PFSK-1 (cell line): ENCODE data around the gene CSH1.
"Not testable (repeated sequence)": the region's sequence is repeated elsewhere in the genome, so short reads cannot be mapped to it uniquely, and the experiment has no call there.

ENCODE experiments used
- FOXP2 ChIP-seq: optimal IDR thresholded peaks from 2 replicates; pipeline ENCODE3; 2011; ENCODE audit warnings: borderline replicate concordance, control low read depth, inconsistent platforms; ENCODE audit not compliant: insufficient read depth; ENCODE audit errors: extremely low read length, extremely low read depth
- POLR2AphosphoS5 ChIP-seq: IDR thresholded peaks from 2 replicates; pipeline ENCODE4 v1.6.1; 2012; ENCODE audit warnings: low read depth, mild to moderate bottlenecking, control low read depth, low read length, moderate library complexity
- SIN3A ChIP-seq: IDR thresholded peaks from 2 replicates; pipeline ENCODE4 v1.6.1; 2012; ENCODE audit warnings: mild to moderate bottlenecking, low read length, moderate library complexity, borderline replicate concordance; ENCODE audit not compliant: insufficient read depth
- TAF1 ChIP-seq: IDR thresholded peaks from 2 replicates; pipeline ENCODE4 v1.6.1; 2012; ENCODE audit warnings: low read length, control low read depth, borderline replicate concordance; ENCODE audit not compliant: insufficient read depth
- TF ChIP-seq, protein P1 (sequence below), 2 experiments: IDR thresholded peaks; 2 replicates each; pipeline versions ENCODE4 v1.6.1 to v1.8.0; 2011 to 2012; ENCODE audit warnings: low read depth in 2 of 2, low read length in 2 of 2, control low read depth in 1 of 2, inconsistent platforms in 1 of 2, mild to moderate bottlenecking in 1 of 2, moderate library complexity in 1 of 2; ENCODE audit not compliant: insufficient read depth in 1 of 2

Gene CSH1

DNA sequence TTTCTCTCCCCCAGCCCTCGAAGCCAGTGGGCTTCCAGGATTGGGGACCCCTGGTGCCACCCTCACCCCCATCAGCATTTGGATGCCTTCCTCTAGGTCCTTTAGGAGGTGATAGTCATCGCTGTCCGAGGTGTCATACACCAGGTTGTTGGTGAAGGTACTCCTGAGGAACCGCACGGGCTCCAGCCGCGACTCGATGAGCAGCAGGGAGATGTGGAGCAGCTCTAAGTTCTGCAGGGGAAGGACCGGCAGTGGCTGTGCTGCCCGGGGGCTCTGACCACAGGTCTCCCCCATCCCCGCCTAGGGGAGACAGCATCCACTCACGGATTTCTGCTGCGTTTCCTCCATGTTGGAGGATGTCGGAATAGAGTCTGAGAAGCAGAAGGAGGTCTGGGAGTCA, 13.7 kb upstream of the CSH1 start:
- TF ChIP-seq FOXP2 (no peak), POLR2AphosphoS5 (no peak), TAF1 (no peak), SIN3A (no peak)
- TF ChIP-seq, protein P1, sequence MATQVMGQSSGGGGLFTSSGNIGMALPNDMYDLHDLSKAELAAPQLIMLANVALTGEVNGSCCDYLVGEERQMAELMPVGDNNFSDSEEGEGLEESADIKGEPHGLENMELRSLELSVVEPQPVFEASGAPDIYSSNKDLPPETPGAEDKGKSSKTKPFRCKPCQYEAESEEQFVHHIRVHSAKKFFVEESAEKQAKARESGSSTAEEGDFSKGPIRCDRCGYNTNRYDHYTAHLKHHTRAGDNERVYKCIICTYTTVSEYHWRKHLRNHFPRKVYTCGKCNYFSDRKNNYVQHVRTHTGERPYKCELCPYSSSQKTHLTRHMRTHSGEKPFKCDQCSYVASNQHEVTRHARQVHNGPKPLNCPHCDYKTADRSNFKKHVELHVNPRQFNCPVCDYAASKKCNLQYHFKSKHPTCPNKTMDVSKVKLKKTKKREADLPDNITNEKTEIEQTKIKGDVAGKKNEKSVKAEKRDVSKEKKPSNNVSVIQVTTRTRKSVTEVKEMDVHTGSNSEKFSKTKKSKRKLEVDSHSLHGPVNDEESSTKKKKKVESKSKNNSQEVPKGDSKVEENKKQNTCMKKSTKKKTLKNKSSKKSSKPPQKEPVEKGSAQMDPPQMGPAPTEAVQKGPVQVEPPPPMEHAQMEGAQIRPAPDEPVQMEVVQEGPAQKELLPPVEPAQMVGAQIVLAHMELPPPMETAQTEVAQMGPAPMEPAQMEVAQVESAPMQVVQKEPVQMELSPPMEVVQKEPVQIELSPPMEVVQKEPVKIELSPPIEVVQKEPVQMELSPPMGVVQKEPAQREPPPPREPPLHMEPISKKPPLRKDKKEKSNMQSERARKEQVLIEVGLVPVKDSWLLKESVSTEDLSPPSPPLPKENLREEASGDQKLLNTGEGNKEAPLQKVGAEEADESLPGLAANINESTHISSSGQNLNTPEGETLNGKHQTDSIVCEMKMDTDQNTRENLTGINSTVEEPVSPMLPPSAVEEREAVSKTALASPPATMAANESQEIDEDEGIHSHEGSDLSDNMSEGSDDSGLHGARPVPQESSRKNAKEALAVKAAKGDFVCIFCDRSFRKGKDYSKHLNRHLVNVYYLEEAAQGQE (IDR thresholded peaks at IDR 0.05; ENCODE audit: insufficient read depth in 1 of 2, low read depth in 2 of 2, low read length in 2 of 2): no peak

DNA sequence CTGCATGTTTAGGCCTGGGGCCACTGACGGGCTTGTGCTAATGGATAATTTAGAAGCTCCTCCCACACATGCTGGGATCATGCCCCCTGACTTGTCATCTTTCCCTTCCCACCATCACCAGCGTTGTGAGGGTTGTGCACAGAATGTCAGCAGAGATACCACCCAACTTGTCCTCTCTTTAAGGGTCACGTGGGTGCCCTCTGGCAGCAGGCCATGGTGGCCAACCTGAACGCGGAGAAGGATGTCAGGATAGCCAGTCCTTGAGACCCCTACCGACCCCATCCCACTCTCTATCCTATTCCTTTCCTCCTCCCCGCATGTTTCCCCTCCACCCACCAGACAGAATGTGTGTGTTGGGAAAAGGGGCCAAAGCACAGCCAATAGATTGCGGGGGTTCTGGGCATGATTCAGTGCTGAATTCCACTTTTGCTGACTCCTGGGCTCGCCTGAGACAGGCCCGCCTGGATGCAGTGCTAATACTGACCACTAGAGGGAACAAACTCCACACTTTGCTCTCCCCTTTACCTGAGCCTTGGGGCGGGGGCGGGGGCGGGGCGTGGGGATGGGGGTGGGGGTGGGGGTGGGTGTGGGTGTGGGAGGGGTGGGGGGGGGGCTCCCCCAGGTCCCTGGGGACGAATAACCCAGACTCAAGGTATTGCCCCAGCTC, 14.3 kb downstream of the CSH1 start, which contains the start of gene GH2:
Gene GH2, minus strand, starts transcription at position 10 of the 667 bp plus-strand sequence. CDS start 143 bp downstream, outside the sequence.
- TF ChIP-seq SIN3A (no peak), TAF1 (no peak), FOXP2 (no peak), POLR2AphosphoS5 (no peak)
- TF ChIP-seq, protein P1 (IDR thresholded peaks at IDR 0.05; ENCODE audit: insufficient read depth in 1 of 2, low read depth in 2 of 2, low read length in 2 of 2): no peak

DNA sequence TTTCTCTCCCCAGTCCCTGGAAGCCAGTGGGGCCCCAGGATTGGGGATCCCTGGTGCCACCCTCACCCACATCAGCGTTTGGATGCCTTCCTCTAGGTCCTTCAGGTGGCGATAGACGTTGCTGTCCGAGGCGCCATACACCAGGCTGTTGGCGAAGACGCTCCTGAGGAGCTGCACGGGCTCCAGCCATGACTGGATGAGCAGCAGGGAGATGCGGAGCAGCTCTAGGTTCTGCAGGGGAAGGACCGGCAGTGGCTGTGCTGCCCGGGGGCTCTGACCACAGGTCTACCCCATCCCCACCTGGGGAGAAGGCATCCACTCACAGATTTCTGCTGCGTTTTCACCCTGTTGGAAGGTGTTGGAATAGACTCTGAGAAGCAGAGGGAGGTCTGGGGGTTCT, 15.7 kb downstream of the CSH1 start:
- TF ChIP-seq SIN3A (no peak), POLR2AphosphoS5 (no peak), TAF1 (no peak), FOXP2 (no peak)
- TF ChIP-seq, protein P1 (IDR thresholded peaks at IDR 0.05; ENCODE audit: insufficient read depth in 1 of 2, low read depth in 2 of 2, low read length in 2 of 2): no peak

DNA sequence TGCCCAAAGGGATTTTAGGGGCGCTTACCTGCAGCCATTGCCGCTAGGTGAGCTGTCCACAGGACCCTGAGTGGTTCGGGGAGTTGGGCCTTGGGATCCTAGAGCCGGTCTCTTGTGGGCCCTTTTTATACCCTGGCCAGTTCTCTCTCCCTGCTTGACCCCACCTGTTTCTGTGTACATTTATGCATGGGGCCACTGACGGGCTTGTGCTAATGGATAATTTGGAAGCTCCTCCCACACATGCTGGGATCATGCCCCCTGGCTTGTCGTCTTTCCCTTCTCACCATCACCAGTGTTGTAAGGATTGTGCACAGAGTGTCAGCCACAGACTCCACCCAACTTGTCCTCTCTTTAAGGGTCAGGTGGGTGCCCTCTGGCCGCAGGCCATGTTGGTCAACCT, 22.8 kb downstream of the CSH1 start, which contains the start of gene CSH2:
Gene CSH2, minus strand, starts transcription at position 101 of the 400 bp plus-strand sequence. Its CDS starts 63 bp downstream, at position 38.
- not testable (repeated sequence) for TF ChIP-seq FOXP2, SIN3A, POLR2AphosphoS5

DNA sequence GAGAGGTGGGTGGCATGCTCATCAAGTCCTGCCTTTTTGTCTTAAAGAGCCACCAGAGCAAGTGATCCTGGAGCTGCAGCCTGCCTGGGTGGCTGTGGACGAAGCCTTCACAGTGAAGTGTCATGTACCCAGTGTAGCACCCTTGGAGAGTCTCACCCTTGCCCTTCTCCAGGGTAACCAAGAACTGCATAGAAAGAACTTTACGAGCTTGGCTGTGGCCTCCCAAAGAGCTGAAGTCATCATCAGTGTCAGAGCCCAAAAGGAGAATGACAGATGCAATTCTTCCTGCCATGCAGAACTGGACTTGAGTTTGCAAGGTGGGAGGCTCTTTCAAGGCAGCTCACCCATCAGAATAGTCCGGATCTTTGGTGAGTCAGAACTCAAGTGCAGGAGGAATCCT, 37.1 kb downstream of the CSH1 start:
- TF ChIP-seq, protein P1 (IDR thresholded peaks at IDR 0.05; ENCODE audit: insufficient read depth in 1 of 2, low read depth in 2 of 2, low read length in 2 of 2): no peak
- TF ChIP-seq FOXP2 (no peak), POLR2AphosphoS5 (no peak), SIN3A (no peak), TAF1 (no peak)
